Measurements from ENCODE around the gene PPP3R1.

DNA sequence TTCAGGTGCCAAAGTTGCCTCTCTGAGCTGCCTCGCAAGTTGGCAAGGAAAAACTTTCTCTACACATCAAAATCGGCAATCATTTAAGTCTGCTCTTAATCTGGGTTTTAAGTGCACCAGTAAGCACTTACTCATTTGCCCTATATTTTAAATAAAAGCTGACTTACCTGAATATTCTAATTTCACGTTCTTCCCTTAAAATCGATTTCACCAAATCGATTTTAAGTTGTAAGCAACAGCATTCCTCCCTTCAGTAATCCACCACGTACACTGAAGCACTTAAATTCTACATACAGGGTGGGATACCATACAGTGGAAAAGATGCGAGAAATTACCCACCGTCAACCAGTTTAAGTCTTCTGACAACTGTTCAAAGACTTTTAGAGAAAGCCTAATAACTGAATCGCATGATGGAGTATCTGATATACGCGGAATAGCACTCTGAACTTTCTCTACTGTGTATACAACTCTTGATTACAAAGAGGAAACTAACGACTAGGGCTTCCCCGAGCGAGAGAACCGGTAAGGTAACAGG is 1.6 kb downstream of the PPP3R1 start:
- TF ChIP-seq, protein P1, sequence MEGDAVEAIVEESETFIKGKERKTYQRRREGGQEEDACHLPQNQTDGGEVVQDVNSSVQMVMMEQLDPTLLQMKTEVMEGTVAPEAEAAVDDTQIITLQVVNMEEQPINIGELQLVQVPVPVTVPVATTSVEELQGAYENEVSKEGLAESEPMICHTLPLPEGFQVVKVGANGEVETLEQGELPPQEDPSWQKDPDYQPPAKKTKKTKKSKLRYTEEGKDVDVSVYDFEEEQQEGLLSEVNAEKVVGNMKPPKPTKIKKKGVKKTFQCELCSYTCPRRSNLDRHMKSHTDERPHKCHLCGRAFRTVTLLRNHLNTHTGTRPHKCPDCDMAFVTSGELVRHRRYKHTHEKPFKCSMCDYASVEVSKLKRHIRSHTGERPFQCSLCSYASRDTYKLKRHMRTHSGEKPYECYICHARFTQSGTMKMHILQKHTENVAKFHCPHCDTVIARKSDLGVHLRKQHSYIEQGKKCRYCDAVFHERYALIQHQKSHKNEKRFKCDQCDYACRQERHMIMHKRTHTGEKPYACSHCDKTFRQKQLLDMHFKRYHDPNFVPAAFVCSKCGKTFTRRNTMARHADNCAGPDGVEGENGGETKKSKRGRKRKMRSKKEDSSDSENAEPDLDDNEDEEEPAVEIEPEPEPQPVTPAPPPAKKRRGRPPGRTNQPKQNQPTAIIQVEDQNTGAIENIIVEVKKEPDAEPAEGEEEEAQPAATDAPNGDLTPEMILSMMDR (conservative IDR thresholded peaks at IDR 0.05; ENCODE audit: low read depth, low read length), result no peak
- TF ChIP-seq EZH2 (IDR thresholded peaks at IDR 0.05; ENCODE audit: borderline replicate concordance, low read depth, low read length, poor library complexity, severe bottlenecking), result no peak
